Raji (cell line): Measurements from ENCODE around the gene RSPRY1.

Experiments used
- POLR2A ChIP-seq: IDR thresholded peaks from 2 replicates; pipeline ENCODE4 v1.6.1; 2011; ENCODE audit warnings: low read depth, low read length, control low read depth; ENCODE audit not compliant: insufficient read depth

Gene RSPRY1

GRCh38 chr16:57147381-57148221, 38.5 kb upstream of the RSPRY1 start:
- no peak for TF ChIP-seq POLR2A

- TF ChIP-seq POLR2A, result no peak
Observed at GRCh38 chr16:57148481-57148880, 37.6 kb upstream of the RSPRY1 start.

GRCh38 chr16:57149391-57149790, 36.7 kb upstream of the RSPRY1 start:
- no peak for TF ChIP-seq POLR2A

GRCh38 chr16:57150682-57151330, 35.3 kb upstream of the RSPRY1 start:
- no peak for TF ChIP-seq POLR2A

GRCh38 chr16:57151369-57151768, 34.8 kb upstream of the RSPRY1 start:
- no peak for TF ChIP-seq POLR2A

GRCh38 chr16:57152096-57153093, 33.7 kb upstream of the RSPRY1 start:
- no peak for TF ChIP-seq POLR2A

GRCh38 chr16:57153841-57154240, 32.3 kb upstream of the RSPRY1 start:
- no peak for TF ChIP-seq POLR2A

- TF ChIP-seq POLR2A, result no peak
Observed at GRCh38 chr16:57155702-57156350, 30.3 kb upstream of the RSPRY1 start.

GRCh38 chr16:57156351-57156703, 29.8 kb upstream of the RSPRY1 start:
- no peak for TF ChIP-seq POLR2A

- no peak for TF ChIP-seq POLR2A
Observed at GRCh38 chr16:57157533-57157932, 28.6 kb upstream of the RSPRY1 start.

GRCh38 chr16:57159447-57159846, 26.7 kb upstream of the RSPRY1 start:
- TF ChIP-seq POLR2A, result no peak

- TF ChIP-seq POLR2A, result no peak
Observed at GRCh38 chr16:57163842-57164241, 22.3 kb upstream of the RSPRY1 start.

- TF ChIP-seq POLR2A, result no peak
Observed at GRCh38 chr16:57165483-57165882, 20.6 kb upstream of the RSPRY1 start.

GRCh38 chr16:57165938-57166337, 20.2 kb upstream of the RSPRY1 start:
- no peak for TF ChIP-seq POLR2A

- no peak for TF ChIP-seq POLR2A
Observed at GRCh38 chr16:57166451-57166850, 19.7 kb upstream of the RSPRY1 start.

GRCh38 chr16:57166951-57167350, 19.2 kb upstream of the RSPRY1 start:
- no peak for TF ChIP-seq POLR2A

- no peak for TF ChIP-seq POLR2A
Observed at GRCh38 chr16:57167538-57167937, 18.6 kb upstream of the RSPRY1 start.
